ENCODE results near the gene RDX. TPM values are rescaled to one million over a fixed set of nuclear protein-coding genes. Genes with fewer than 3 reads are reported as not detected.

The RDX gene
- total RNA-seq, 2 experiments from 2014 or later: 23.7 to 25.5 TPM

DNA sequence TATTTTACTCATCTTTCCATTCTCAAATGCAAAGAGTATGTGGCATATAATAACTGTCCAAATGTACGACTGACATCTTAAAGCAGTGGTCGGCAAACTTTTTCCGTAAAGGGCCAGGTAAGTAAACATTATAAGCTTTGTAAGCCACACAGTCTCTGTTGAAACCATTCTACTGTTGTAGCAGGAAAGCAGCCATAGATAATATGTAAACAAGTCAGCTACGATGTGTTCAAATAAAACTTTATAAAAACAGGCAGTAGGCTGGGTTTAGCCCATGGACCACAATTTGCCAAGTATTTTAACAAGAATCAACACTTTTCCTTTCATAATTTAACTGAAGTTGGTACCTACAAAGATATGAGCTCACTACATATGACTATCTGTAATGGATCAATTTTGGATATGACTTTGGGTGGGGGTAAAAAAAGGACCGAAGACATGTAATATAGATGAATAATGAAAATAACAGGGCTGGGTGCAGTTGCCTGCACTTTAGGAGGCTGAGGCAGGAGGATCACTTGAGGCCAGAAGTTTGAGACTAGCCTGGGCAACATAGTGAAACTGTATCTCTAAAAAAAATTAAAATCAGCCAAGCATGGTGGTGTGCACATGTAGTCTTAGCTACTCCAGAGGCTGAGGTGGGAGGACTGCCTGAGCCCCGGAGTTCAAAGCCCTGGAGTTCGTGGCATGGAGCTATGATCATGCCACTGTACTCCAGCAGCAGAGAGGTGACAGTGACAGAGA lies 5.7 kb downstream of the RDX start:
- BruUV-seq (replicated peaks): no TSS peak
- intact Hi-C loops (cut with micrococcal nuclease; ENCODE audit: unreplicated experiment): no loop called here
- H3K36me3 ChIP-seq (ENCODE audit: insufficient read depth, low read length): no peaks in the 10 kb centered on the region
- H3K9me2 ChIP-seq (ENCODE audit: insufficient read depth, low read length): no peaks in the 10 kb centered on the region
- H3K4me1 ChIP-seq (ENCODE audit: insufficient read depth, low read length, poor library complexity, severe bottlenecking): peaks cover 39% of the 10 kb centered on the region
- H3K9me3 ChIP-seq (ENCODE audit: low read length): no peaks in the 10 kb centered on the region
- no peak overlapping the region for H3K27ac ChIP-seq (ENCODE audit: low read depth, low read length, poor library complexity, severe bottlenecking)
- peaks cover 25% of the 10 kb centered on the region for H4K20me1 ChIP-seq (ENCODE audit: insufficient read depth, low read length)
- no peak for DNase-seq (ENCODE audit: low spot score)
- TF ChIP-seq EZH2phosphoT487 (IDR thresholded peaks at IDR 0.05; ENCODE audit: borderline replicate concordance, low read depth, low read length): no peak
- TF ChIP-seq, protein P1, sequence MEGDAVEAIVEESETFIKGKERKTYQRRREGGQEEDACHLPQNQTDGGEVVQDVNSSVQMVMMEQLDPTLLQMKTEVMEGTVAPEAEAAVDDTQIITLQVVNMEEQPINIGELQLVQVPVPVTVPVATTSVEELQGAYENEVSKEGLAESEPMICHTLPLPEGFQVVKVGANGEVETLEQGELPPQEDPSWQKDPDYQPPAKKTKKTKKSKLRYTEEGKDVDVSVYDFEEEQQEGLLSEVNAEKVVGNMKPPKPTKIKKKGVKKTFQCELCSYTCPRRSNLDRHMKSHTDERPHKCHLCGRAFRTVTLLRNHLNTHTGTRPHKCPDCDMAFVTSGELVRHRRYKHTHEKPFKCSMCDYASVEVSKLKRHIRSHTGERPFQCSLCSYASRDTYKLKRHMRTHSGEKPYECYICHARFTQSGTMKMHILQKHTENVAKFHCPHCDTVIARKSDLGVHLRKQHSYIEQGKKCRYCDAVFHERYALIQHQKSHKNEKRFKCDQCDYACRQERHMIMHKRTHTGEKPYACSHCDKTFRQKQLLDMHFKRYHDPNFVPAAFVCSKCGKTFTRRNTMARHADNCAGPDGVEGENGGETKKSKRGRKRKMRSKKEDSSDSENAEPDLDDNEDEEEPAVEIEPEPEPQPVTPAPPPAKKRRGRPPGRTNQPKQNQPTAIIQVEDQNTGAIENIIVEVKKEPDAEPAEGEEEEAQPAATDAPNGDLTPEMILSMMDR (conservative IDR thresholded peaks at IDR 0.05; ENCODE audit: low read length): no peak
- peaks cover 53% of the 10 kb centered on the region; the same call in 1 of the 2 replicates for H3K79me2 ChIP-seq (ENCODE audit: insufficient read depth, low read depth, low read length)
- CTCF ChIA-PET (ENCODE audit: unreplicated experiment): no interaction called here
- POLR2A ChIA-PET: interaction anchor here (0.6 to 0.8 kb wide), 4 partner anchors 31 to 1847 kb away, joined by 3 to 4 read pairs (median 4); no protein-coding TSS in a partner anchor
- no peak overlapping the region for H3K4me3 ChIP-seq (ENCODE audit: low read depth, low read length, poor library complexity, severe bottlenecking)
- H3K4me2 ChIP-seq (ENCODE audit: low read length): no peak overlapping the region
- no peak overlapping the region for H2AFZ ChIP-seq (ENCODE audit: low read length)

DNA sequence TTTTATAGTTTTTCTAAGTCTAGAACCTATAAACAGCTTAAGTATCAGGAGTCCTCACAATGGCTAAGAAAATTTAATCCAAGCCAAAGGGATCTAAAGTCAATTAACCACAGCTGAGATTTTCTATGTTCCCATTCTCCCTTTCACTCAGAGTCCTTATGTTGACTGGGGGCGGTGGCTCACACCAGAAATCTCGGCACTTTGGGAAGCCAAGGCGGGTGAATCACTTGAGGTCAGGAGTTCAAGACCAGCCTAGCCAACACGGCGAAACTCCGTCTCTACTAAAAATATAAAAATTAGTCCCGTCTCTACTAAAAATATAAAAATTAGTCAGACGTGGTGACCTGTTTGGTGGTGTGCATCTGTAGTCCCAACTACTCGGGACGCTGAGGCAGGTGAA lies 6.9 kb downstream of the RDX start:
- Histone ChIP-seq H3K4me3 (ENCODE audit: low read depth, low read length, poor library complexity, severe bottlenecking) (no peak overlapping the region), H2AFZ (ENCODE audit: low read length) (no peak overlapping the region), H3K79me2 (ENCODE audit: insufficient read depth, low read depth, low read length) (peaks cover 44% of the 10 kb centered on the region; the same call in 1 of the 2 replicates), H3K9me2 (ENCODE audit: insufficient read depth, low read length) (no peaks in the 10 kb centered on the region), H3K4me2 (ENCODE audit: low read length) (no peak overlapping the region), H3K36me3 (ENCODE audit: insufficient read depth, low read length) (no peaks in the 10 kb centered on the region), H4K20me1 (ENCODE audit: insufficient read depth, low read length) (peaks cover 13% of the 10 kb centered on the region), H3K27ac (ENCODE audit: low read depth, low read length, poor library complexity, severe bottlenecking) (no peak overlapping the region), H3K4me1 (ENCODE audit: insufficient read depth, low read length, poor library complexity, severe bottlenecking) (peaks cover 32% of the 10 kb centered on the region), H3K9me3 (ENCODE audit: low read length) (no peaks in the 10 kb centered on the region)
- no peak for DNase-seq (ENCODE audit: low spot score)
- BruUV-seq (replicated peaks): no TSS peak
- intact Hi-C loops (cut with micrococcal nuclease; ENCODE audit: unreplicated experiment): no loop called here
- TF ChIP-seq EZH2phosphoT487 (IDR thresholded peaks at IDR 0.05; ENCODE audit: borderline replicate concordance, low read depth, low read length): no peak
- TF ChIP-seq, protein P1 (conservative IDR thresholded peaks at IDR 0.05; ENCODE audit: low read length): no peak
- POLR2A ChIA-PET: interaction anchor here (0.6 to 1.8 kb wide), 6 partner anchors 10 to 1665 kb away, joined by 3 to 11 read pairs (median 4); no protein-coding TSS in a partner anchor
- CTCF ChIA-PET (ENCODE audit: unreplicated experiment): no interaction called here

DNA sequence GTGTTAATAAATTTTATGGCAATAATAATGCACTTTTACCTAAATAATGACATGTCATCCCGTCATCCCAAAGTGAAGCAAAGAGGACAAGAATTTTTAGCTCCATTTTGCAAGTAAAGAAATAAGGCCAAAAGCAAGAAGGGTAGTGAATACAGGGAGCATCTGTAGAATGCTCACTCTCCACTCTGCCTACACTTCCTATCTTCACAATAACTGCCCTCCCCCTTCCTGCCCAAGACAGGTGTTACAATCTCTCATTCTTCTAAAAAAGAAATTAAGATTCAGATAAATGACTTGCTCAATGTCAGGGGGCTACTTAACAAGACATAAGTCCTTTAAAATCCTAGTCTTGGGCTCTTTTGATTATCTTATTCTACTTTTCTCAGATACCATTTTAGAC lies 8.9 kb downstream of the RDX start:
- Histone ChIP-seq H4K20me1 (ENCODE audit: insufficient read depth, low read length) (peaks cover 6% of the 10 kb centered on the region), H3K9me3 (ENCODE audit: low read length) (no peaks in the 10 kb centered on the region), H3K36me3 (ENCODE audit: insufficient read depth, low read length) (no peaks in the 10 kb centered on the region), H2AFZ (ENCODE audit: low read length) (no peak overlapping the region), H3K4me1 (ENCODE audit: insufficient read depth, low read length, poor library complexity, severe bottlenecking) (peaks cover 30% of the 10 kb centered on the region), H3K4me2 (ENCODE audit: low read length) (peak overlapping the region; percentile 54), H3K27ac (ENCODE audit: low read depth, low read length, poor library complexity, severe bottlenecking) (peak overlapping the region; percentile 10), H3K9me2 (ENCODE audit: insufficient read depth, low read length) (no peaks in the 10 kb centered on the region), H3K4me3 (ENCODE audit: low read depth, low read length, poor library complexity, severe bottlenecking) (no peak overlapping the region), H3K79me2 (ENCODE audit: insufficient read depth, low read depth, low read length) (peaks cover 55% of the 10 kb centered on the region; the same call in 1 of the 2 replicates)
- ChIA-PET POLR2A (interaction anchor here (0.8 to 2.3 kb wide), 6 partner anchors 10 to 336 kb away, joined by 3 to 7 read pairs (median 4); no protein-coding TSS in a partner anchor), CTCF (ENCODE audit: unreplicated experiment) (interaction anchor here (0.6 to 0.7 kb wide), 2 partner anchors 10 to 143 kb away, joined by 3 read pairs; no protein-coding TSS in a partner anchor)
- intact Hi-C loops (cut with micrococcal nuclease; ENCODE audit: unreplicated experiment): no loop called here
- TF ChIP-seq, protein P1 (conservative IDR thresholded peaks at IDR 0.05; ENCODE audit: low read length): no peak
- TF ChIP-seq EZH2phosphoT487 (IDR thresholded peaks at IDR 0.05; ENCODE audit: borderline replicate concordance, low read depth, low read length): no peak
- no TSS peak for BruUV-seq (replicated peaks)
- peak; percentile 47 for DNase-seq (ENCODE audit: low spot score)

Measured in OCI-LY7 (cell line).